ENCODE measurements around the gene SLC17A2. TPM values are rescaled to one million over a fixed set of nuclear protein-coding genes. Genes with fewer than 3 reads are reported as not detected.

The SLC17A2 gene
- total and polyA plus RNA-seq, 2 of the 8 experiments (the other 6 are each of a cell fraction or from before 2014, with no cell fraction given): not detected

DNA sequence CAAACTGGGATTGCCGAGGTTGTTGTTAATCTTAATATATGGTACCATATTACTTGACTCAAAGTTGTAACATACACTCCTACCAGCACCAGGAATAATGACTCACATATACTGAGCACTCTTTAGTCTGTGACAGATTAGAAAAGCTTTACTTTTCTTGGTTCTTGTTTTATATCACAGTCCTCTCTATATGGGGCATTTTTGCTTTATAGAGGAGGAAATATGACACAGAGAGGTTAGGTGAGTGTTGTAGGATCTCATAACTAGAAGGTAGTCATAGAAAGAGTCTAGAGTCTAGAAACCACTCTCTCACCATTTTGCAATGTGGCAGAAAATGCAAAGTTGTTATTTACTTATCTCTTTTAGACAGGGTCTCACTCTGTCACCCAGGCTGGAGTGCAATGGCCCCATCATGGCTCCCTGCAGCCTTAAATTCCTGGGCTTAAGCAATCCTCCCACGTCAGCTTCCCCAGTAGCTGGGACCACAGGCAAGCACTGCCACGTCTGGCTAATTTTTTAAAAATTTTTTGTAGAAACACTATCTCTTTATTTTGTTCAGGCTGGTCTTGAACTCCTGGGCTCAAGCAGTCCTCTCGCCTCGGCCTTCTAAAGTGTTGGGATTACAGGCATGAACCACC lies 45.6 kb upstream of the SLC17A2 start (continued):
- TF ChIP-seq, protein P1, sequence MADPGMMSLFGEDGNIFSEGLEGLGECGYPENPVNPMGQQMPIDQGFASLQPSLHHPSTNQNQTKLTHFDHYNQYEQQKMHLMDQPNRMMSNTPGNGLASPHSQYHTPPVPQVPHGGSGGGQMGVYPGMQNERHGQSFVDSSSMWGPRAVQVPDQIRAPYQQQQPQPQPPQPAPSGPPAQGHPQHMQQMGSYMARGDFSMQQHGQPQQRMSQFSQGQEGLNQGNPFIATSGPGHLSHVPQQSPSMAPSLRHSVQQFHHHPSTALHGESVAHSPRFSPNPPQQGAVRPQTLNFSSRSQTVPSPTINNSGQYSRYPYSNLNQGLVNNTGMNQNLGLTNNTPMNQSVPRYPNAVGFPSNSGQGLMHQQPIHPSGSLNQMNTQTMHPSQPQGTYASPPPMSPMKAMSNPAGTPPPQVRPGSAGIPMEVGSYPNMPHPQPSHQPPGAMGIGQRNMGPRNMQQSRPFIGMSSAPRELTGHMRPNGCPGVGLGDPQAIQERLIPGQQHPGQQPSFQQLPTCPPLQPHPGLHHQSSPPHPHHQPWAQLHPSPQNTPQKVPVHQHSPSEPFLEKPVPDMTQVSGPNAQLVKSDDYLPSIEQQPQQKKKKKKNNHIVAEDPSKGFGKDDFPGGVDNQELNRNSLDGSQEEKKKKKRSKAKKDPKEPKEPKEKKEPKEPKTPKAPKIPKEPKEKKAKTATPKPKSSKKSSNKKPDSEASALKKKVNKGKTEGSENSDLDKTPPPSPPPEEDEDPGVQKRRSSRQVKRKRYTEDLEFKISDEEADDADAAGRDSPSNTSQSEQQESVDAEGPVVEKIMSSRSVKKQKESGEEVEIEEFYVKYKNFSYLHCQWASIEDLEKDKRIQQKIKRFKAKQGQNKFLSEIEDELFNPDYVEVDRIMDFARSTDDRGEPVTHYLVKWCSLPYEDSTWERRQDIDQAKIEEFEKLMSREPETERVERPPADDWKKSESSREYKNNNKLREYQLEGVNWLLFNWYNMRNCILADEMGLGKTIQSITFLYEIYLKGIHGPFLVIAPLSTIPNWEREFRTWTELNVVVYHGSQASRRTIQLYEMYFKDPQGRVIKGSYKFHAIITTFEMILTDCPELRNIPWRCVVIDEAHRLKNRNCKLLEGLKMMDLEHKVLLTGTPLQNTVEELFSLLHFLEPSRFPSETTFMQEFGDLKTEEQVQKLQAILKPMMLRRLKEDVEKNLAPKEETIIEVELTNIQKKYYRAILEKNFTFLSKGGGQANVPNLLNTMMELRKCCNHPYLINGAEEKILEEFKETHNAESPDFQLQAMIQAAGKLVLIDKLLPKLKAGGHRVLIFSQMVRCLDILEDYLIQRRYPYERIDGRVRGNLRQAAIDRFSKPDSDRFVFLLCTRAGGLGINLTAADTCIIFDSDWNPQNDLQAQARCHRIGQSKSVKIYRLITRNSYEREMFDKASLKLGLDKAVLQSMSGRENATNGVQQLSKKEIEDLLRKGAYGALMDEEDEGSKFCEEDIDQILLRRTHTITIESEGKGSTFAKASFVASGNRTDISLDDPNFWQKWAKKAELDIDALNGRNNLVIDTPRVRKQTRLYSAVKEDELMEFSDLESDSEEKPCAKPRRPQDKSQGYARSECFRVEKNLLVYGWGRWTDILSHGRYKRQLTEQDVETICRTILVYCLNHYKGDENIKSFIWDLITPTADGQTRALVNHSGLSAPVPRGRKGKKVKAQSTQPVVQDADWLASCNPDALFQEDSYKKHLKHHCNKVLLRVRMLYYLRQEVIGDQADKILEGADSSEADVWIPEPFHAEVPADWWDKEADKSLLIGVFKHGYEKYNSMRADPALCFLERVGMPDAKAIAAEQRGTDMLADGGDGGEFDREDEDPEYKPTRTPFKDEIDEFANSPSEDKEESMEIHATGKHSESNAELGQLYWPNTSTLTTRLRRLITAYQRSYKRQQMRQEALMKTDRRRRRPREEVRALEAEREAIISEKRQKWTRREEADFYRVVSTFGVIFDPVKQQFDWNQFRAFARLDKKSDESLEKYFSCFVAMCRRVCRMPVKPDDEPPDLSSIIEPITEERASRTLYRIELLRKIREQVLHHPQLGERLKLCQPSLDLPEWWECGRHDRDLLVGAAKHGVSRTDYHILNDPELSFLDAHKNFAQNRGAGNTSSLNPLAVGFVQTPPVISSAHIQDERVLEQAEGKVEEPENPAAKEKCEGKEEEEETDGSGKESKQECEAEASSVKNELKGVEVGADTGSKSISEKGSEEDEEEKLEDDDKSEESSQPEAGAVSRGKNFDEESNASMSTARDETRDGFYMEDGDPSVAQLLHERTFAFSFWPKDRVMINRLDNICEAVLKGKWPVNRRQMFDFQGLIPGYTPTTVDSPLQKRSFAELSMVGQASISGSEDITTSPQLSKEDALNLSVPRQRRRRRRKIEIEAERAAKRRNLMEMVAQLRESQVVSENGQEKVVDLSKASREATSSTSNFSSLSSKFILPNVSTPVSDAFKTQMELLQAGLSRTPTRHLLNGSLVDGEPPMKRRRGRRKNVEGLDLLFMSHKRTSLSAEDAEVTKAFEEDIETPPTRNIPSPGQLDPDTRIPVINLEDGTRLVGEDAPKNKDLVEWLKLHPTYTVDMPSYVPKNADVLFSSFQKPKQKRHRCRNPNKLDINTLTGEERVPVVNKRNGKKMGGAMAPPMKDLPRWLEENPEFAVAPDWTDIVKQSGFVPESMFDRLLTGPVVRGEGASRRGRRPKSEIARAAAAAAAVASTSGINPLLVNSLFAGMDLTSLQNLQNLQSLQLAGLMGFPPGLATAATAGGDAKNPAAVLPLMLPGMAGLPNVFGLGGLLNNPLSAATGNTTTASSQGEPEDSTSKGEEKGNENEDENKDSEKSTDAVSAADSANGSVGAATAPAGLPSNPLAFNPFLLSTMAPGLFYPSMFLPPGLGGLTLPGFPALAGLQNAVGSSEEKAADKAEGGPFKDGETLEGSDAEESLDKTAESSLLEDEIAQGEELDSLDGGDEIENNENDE (IDR thresholded peaks at IDR 0.05; ENCODE audit: insufficient replicate concordance, low read length): no peak
- TF ChIP-seq, protein P2, sequence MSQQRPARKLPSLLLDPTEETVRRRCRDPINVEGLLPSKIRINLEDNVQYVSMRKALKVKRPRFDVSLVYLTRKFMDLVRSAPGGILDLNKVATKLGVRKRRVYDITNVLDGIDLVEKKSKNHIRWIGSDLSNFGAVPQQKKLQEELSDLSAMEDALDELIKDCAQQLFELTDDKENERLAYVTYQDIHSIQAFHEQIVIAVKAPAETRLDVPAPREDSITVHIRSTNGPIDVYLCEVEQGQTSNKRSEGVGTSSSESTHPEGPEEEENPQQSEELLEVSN (IDR thresholded peaks at IDR 0.05): no peak
- no peak for TF ChIP-seq CREB1 (IDR thresholded peaks at IDR 0.05)
- no peak for TF ChIP-seq FOSL1 (IDR thresholded peaks at IDR 0.05; ENCODE audit: insufficient read depth, low read depth, low read length)
- no peak for TF ChIP-seq NANOG (IDR thresholded peaks at IDR 0.05; ENCODE audit: insufficient read depth, low read depth, low read length, poor library complexity, severe bottlenecking)
- no peak for TF ChIP-seq SRF (IDR thresholded peaks at IDR 0.05; ENCODE audit: low read depth, low read length)
- TF ChIP-seq ASH2L (IDR thresholded peaks at IDR 0.05; ENCODE audit: low read length): no peak
- no peak for TF ChIP-seq BACH1 (IDR thresholded peaks at IDR 0.05; ENCODE audit: low read length)
- TF ChIP-seq RNF2 (IDR thresholded peaks at IDR 0.05; ENCODE audit: borderline replicate concordance, low read depth, low read length, missing control alignments, poor library complexity, severe bottlenecking): no peak
- no peak for TF ChIP-seq TCF12 (IDR thresholded peaks at IDR 0.05; ENCODE audit: low read depth, low read length)

Data from H1 (cell line).